ES-I3 (cell line): Measurements from ENCODE around the gene PRAMEF15.
"Not testable (repeated sequence)": the region's sequence is repeated elsewhere in the genome, so short reads cannot be mapped to it uniquely, and the experiment has no call there.

ENCODE experiments used
- H3K36me3 ChIP-seq: 2 replicates; pipeline ENCODE4 v1.6.1; 2013; ENCODE audit warnings: mild to moderate bottlenecking, low read length, control low read depth, moderate library complexity; ENCODE audit not compliant: insufficient read depth
- H3K4me1 ChIP-seq: 2 replicates; pipeline ENCODE4 v1.6.1; 2013; ENCODE audit warnings: mild to moderate bottlenecking, control low read depth, low read length; ENCODE audit not compliant: insufficient read depth
- H3K9ac ChIP-seq: 2 replicates; pipeline ENCODE4 v1.6.1; 2013; ENCODE audit warnings: low read depth, mild to moderate bottlenecking, low read length, moderate library complexity
- H3K9me3 ChIP-seq: 2 replicates; pipeline ENCODE4 v1.6.1; 2013; ENCODE audit warnings: mild to moderate bottlenecking, low read length, moderate library complexity; ENCODE audit not compliant: control insufficient read depth, insufficient read depth

PRAMEF15 gene

DNA sequence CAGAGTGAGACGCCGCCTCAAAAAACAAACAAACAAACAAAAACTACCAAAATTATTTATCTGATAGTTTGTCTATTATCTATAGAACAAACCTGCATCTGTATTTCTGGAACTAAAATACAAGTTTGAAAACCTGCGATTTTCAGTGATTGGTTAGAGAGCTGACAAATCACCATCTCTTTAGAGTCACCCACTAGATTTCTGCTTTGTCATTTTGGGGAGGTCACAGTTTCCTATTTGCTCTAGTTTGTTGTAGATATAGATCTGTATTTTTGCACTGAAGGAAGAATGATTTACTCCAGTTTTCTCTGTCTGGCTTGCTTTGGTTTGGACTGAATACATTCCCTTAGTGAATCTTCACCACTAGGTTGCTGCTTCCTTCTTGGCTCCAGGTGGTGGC is 51.2 kb downstream of the PRAMEF15 start:
- H3K36me3 ChIP-seq, H3K9me3 ChIP-seq, H3K9ac ChIP-seq, H3K4me1 ChIP-seq: not testable (repeated sequence)

DNA sequence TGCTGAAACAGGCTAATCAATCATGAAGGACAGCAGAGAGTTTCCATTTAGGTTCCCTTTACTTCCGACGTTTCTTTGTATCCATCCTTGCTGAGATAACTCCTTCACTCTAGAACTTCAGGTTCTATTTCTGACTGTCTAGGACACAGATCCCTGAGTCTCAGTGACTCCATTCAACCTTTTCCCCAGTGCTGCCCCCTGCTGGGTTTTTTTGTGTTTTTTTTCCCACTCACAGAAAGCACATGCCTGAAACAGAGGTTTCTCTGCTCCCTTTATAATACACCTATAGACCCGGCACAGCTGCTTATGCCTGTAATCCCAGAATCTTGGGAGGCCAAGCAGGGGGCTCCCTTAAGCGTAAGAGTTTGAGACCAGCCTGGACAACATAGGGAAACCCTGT is 53.2 kb downstream of the PRAMEF15 start:
- not testable (repeated sequence) for H3K9ac ChIP-seq, H3K4me1 ChIP-seq, H3K9me3 ChIP-seq, H3K36me3 ChIP-seq
